Fibroblast of skin of back (primary cell): ENCODE results near the gene MMS22L. TPM values are rescaled to one million over a fixed set of nuclear protein-coding genes. Genes with fewer than 3 reads are reported as not detected.

Experiments
- DNase-seq: peaks from one replicate; pipeline ENCODE4 v3.0.0-alpha.2; 2013
- polyA plus RNA-seq, 2 experiments: library from polyadenylated mRNA; unstranded; fragments of 120-200 nt; gene quantifications; one replicate each; pipeline ENCODE4 v1.2.1, GENCODE V29; 2013; ENCODE audit not compliant: insufficient read length in 2 of 2

MMS22L gene, protein sequence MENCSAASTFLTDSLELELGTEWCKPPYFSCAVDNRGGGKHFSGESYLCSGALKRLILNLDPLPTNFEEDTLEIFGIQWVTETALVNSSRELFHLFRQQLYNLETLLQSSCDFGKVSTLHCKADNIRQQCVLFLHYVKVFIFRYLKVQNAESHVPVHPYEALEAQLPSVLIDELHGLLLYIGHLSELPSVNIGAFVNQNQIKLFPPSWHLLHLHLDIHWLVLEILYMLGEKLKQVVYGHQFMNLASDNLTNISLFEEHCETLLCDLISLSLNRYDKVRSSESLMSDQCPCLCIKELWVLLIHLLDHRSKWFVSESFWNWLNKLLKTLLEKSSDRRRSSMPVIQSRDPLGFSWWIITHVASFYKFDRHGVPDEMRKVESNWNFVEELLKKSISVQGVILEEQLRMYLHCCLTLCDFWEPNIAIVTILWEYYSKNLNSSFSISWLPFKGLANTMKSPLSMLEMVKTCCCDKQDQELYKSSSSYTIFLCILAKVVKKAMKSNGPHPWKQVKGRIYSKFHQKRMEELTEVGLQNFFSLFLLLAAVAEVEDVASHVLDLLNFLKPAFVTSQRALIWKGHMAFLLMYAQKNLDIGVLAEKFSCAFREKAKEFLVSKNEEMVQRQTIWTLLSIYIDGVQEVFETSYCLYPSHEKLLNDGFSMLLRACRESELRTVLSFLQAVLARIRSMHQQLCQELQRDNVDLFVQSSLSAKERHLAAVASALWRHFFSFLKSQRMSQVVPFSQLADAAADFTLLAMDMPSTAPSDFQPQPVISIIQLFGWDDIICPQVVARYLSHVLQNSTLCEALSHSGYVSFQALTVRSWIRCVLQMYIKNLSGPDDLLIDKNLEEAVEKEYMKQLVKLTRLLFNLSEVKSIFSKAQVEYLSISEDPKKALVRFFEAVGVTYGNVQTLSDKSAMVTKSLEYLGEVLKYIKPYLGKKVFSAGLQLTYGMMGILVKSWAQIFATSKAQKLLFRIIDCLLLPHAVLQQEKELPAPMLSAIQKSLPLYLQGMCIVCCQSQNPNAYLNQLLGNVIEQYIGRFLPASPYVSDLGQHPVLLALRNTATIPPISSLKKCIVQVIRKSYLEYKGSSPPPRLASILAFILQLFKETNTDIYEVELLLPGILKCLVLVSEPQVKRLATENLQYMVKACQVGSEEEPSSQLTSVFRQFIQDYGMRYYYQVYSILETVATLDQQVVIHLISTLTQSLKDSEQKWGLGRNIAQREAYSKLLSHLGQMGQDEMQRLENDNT
- 8.9 TPM for polyA plus RNA-seq (2013, experiment 1 of 2; ENCODE audit: insufficient read length)
- 2.5 TPM for polyA plus RNA-seq (2013, experiment 2 of 2; ENCODE audit: insufficient read length)

DNA sequence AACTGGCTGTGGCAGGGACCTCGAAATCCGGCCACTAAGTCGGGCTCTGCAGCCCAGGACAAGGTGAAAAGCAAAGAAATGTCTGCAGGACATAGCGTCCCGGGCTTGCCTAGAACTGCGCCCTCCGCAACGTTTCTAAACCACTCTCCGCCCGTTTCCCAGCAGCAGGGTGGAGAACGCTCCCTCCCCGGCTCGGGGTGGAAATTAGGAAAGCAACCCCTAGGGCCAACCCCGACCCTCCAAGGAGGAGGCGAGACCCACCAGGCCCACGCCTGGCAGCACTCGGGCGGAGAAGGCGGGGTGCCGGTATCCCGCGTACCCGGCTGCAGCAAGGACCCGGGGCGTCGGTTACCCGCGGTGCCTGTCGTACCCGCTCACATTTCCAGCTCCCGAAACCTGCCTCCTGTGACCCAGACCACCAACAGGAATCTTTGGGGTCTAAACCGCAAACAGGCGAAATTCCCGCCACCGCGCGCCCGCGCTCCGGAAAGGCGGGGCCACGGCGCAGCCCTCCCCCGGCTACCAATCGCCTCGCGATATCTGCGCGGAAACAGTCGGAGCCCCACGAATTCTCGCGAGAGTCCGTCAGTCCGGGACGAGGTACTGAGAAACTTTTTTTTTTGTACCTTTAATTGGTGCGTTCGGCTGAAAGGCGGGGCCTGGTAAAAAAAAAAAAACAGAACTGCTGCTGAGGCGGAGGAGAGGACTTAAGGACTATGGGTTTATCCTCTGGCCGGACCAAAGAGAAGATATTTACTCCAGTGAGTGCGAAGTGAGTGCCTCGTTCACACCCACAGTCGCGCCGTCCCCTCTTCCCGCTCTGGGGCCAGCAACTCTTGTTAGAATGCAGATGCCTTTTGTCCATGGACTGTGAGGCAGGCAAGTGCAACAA lies at the start of gene MMS22L:
MMS22L (minus strand) TSS at position 491 of the 892 bp plus-strand sequence. CDS start 739 bp downstream, outside the sequence.
- DNase-seq: peak; percentile 95

DNA sequence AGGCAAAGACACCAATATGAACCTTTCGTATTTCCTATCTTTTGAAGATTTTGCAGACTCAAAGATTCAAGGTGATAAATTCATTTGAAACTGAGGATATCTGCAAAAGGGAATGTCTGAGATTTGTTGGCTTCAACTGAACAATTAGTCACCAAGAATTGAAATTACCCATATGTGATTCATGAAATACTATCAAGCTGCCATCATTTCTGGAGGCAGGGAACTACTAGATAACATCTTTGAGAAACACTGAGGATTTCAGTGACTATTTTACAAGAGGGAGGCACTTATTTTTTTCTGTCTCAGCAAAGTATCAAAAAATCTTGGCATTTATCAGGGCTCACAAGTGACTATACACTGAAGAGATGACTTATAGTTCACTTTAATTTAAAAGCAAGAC lies 39.8 kb upstream of the MMS22L start:
- DNase-seq: peak; percentile 28

DNA sequence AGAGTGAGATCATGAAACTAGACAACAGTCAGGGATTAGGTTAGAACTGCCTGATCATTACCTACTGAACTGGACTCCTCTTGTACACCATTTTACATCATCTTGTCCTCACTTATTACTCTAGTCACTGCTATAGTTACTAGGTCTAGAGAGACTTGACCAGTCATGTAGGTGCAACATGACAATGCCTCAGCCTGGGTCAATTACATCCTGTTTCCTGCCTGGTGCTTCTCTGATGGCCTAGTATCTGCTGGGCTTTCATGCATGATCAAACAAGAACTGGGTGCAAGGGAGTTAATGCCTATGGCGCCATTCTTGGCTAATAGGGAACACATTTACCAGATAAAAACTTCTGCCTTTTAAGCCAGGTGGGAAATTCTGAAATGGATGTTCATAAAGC lies 39.2 kb upstream of the MMS22L start:
- DNase-seq: no peak

DNA sequence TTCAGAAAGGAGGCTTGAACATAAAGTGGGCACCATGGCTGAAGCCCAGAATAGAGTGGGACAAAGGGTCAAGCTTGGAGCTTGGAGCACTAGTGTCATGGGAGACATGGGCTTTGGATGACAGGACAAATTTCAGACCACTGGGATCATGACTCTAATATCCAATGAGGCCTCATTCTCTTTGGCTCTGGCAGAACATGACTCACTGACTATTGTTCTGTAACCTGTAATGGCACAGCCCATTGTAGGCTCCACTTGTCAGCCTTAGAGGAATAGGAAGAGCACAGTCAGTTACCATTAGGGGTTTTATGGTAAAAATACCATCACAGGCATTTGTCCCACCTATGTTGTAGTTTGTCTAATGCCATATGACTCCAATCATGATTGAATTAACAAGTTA lies 34.0 kb upstream of the MMS22L start:
- no peak for DNase-seq

DNA sequence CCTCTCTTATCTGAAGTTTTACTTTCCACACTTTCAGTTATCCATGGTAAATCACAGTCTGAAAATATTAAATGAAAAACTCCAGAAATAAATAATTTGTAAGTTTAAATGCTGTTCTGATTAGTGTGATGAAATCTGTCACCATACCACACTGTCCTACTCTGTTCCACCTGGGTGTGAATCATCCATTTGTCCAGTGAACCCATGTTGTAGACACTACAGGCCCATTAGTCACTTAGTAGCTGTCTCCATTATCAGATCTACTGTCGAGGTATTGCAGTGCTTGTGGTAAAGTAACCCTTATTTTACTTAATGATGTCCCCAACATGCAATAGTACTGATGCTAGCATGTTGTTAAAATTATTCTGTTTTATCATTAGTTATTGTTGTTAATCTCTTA lies 29.2 kb upstream of the MMS22L start:
- no peak for DNase-seq

DNA sequence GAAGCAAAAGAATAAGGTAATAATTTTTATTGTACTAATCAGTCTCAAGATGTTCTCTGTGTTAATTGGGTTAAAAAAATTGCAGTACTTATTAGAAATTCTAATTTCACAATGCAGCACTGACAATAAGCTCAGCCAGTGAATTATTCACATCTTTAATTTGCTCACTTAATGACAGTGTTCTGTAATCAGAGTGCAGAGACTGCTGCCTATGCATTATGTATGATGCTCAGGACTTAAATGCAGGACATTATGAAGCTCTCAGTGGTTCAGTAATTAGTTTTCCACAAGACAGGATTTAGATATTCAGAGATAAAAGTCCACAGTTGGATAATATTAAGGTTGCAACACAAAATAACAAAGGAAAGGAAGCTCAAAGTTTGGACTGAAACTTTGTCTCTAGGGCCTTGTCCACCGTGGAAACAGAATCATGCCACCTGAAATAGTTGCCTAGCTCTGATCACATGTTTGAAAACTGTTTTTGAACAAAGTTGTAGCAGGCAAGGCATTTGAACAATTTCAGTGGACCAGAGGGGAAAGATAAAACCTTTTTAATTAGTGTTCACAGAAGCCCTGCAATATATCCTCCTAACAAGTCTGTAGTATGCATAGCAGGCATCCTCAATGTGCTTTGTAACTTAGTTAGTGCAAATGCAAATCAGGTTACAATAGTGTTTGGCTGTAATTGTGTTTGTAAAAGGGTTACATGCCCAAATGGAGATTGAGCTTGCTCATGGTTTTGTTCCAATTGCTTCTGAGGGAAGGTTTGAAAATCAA lies 23.7 kb upstream of the MMS22L start:
- no peak for DNase-seq

DNA sequence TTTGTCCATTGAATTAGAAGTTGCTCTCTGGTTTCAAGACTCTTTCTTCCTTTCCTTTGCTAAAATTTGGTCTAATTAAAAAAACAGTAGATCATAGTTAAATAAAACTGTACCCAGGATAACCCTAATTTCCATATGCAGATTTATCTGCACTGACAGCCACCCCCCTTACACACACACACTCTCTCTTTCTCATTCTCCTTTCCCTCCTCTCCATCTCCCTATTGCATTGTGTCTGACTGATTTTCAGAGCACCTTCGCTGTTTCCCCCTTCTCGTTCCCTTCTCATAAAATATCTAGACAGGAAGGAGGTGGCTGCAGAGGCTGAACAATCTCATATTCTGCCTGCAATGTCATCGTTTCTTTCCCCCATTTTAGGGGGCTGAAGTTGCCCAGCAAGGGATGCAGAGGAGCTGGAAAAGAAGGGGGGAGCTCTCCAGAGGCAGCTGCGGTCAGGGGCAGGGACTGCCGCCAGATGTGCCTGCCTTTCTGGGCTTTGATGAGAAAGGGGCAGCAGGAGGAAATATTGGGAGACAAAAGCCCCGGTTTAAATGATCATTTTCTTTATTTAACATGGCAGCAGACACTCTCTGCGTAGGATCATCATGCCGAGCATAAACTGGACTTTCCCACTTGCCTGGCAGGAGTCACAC lies 22.5 kb upstream of the MMS22L start:
- DNase-seq: no peak

DNA sequence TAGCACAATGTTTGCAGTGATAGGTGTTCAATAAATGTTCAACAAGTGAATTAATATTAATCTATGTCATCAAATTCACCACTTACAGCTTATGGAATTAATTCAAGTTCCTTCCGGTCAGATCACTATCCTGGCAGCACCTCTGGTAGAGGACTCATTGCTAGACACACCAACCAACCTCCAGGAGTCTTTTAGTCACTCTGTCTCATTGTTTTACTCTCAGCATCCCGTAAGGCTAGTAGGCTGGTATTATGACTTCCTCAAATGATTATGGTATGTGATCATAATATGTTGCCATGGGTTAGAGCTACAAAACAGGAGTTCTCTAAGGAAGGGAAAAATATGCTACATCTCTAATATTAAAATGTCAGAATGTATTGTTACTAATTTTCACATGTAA lies 21.7 kb upstream of the MMS22L start:
- no peak for DNase-seq

DNA sequence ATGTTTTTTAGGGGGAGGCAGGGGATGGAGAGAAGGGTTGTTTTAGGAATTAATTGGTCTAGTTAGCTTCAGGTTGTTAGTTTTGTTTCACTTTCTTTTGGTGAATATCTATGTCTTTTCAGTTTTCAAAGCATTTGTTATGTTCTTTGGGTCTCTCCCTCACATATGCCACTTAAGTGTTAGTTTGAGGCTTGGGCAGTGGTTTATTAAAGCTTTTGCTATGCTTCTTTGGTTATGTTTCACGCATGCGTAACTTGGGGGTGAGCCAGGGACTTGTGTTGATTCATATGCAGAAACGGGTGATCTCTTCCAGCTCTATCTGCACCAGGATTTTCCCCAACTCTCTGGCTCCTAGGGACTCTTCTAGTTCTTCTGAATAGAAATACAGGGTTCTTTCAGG lies 11.4 kb upstream of the MMS22L start:
- peak; percentile 9 for DNase-seq

DNA sequence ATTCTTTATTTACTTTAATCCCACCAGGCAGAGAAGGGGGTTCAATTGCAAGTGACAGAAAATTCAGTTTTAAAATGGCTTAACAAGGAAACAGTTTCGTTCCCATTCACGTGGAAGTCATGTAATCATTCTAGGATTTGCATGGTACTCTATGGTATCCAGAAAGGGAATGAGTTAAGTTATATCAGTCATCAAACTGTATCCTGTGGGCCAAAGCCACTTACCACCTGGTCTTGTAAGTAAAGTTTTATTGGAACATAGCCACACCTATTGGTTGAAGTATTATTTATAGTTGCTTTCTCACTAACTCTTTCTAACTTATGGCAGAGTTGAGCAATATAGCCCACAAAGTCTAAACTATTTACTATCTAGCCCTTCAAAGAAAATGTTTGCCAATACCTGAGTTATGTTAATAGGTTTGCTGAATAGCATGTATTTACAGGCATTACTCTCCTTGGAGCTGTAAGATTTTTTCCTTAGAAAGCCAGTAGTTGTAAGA lies 10.2 kb upstream of the MMS22L start:
- DNase-seq: no peak

DNA sequence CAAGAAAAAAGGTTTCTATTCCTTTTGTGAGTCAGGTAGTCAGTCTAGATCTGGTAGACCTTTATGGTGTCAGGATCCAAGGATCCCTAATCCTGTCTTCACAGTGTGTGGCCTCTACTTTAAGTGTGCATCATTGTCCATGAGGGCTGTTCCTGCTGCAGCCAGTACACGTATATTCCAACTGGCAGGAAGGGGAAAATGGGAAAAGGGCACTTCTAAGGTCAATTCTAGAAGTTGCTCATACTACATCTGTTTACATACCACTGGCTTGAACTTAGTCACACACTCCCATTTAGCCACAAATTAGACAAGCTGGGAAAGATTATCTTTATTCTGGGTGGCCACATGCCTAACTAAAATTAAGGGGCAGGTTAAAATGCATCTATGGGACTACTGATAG lies 9.7 kb upstream of the MMS22L start:
- DNase-seq: no peak

DNA sequence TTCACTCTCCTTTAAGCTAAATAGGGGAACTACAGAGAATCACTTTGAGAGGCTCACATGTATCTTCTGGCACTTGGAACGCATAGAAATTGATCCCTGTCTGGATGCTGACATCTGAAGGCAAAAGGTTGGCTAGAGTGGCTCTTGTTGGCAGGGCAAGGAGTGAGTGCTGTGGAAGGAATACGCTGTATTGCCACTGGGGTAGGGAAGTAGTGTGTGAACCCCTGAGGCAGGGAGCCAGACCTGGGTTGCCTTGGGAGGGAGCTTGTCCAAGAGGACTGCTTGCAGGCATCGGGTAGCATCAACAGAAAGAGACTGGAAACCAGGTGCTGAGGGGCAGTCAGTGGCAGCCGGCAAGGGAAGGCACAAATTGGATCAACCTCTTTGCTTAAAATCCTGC lies 8.9 kb upstream of the MMS22L start:
- no peak for DNase-seq

DNA sequence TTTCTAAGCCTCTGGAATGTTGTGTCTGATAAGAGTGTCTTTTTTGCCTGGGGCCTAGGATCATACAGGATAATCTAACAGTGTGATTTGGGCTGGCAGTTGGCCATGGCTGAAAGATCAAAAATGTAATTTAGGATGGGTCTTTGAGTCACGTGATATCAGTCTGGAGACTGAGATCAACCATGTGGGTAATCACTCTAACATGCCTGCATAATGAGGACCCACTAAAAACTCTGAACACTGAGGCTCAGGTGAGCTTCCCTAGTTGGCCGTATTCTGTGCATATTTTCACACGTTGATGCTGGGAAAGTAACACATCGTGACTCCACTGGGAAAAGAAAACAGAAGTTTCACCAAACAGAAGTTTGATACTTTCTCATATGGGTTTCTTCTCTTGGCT lies 6.3 kb upstream of the MMS22L start:
- no peak for DNase-seq

DNA sequence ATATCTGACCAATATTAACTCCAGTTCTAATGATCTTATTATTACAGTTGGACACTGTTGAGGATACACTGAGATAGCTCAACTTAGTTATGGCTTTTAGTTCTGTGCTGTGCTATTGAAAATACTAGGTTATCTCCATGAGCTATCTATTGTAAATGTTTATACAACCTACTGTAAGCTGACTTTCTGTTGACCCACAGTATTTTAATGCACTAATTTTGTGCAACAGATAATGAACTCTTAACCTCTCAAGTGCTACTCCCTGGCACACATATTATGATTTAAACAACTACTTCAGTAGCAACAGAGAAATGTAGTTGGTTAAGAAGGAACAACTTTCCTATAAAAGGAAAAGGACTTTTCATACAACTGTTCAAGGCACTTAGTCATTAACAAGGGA lies 5.2 kb upstream of the MMS22L start:
- DNase-seq: no peak

DNA sequence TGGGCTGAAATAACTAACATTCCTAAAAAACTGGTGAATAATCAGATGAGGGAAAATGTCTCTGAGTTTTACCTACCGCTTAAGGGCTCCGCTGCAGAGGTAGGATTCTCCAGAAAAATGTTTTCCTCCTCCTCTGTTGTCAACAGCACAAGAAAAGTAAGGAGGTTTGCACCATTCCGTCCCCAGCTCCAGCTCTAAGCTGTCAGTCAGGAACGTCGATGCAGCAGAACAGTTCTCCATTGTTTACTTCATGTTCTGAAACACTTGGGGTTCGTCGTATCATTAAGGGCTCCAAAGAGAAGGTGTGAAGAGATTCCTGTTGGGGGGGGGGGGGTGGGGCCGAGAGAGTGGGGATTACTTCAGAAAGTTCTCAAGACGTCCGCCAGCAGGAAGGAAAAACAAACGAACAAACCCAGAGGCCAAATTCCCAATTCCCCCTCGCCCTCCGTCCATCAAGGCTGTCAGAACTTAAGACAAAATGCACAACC lies 734 bp downstream of the MMS22L start:
- DNase-seq: no peak

DNA sequence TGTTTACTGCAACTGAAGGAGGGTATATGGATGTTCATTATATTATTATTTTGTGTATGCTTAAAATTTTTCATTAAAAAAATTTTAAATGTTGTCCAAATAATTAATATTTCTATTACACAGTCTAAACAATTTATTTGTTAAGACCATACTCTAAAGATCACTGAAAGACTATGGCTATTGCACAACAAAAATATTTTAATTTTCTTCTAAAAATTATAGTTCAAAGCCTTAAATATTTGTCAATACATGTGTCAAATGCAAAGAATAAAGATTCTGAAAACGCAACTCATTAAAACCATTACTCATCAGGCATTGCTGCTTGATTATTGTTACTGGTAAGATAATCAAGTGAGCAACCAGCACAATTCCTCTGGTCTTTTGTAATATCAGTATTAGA lies 2.2 kb downstream of the MMS22L start:
- no peak for DNase-seq

DNA sequence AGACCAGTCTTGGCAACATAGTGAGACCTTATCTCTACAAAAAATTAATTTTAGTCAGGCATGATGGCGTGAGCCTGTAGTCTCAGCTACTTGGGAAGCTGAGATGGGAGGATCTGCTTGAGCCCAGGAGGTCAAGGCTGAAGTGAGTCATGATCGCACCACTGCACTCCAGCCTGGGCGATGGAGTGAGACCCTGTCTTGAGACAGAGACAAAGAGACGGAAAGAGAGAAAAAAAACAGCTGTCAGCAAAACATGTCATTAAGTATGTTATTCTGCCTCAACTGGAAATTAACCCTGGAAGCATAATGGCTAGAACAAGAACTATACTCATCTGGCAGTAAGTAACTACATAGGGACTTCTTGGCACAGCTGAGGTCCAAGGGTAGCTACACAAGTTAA lies 7.2 kb downstream of the MMS22L start:
- no peak for DNase-seq

DNA sequence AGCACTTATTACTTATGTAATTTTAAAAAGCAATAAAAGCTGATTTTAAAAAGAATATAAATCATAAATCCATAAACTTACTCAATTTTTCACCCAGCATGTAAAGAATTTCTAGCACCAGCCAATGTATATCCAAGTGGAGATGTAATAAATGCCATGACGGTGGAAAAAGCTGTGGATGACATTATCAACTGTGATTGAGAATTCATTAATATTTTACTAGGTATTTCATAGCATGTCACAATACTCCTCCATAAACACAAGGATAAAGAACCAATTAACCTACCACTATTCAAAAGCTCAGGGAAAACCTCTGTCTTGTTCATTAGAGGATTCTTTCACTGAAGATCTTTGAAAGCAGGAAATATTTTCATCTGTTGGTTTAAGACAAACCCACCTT lies 13.2 kb downstream of the MMS22L start:
- no peak for DNase-seq

DNA sequence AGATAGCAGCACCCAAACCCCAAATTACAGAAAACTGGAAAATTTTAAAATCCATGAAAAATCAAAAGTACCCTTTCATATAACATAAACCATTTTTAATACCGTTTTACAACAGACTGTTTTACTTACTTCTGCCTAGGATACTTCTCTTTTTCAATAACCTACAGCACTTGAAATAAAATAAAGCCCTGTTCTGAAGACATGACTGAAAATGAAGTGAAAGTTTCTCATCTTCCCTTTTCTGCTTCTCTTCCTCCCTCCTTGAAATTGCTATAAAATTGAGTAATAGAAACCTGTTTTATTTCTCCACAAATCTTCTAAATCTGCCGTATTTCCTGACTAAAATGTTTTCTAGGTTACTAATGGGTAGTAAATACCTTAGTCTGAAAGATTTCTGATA lies 20.3 kb downstream of the MMS22L start:
- no peak for DNase-seq

DNA sequence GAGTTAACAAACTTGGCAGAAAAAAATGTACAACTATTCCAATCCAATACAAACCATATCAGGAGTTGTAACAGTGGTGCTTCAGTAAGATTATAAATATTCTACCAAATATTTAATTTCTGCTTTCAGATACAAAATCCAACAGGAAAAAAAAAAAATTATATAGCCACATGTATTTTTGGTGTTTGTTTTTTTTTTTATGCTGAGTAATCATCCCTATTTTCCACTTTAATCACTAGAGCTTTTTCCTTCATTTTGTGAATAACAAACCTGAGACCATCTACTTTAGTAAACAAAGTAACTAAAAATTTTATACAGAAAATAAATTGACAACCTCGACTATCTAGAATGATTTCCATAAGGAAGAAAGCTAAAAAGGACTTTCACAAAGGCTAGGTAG lies 36.2 kb downstream of the MMS22L start:
- DNase-seq: no peak
